SK-N-SH treated with all-trans-retinoic acid at 6 μM for 48 hours (cell line): ENCODE results near the gene OSBPL9.
"Not testable (repeated sequence)": the region's sequence is repeated elsewhere in the genome, so short reads cannot be mapped to it uniquely, and the experiment has no call there.

Experiments
- ARNTL ChIP-seq: fragments of 450-650 bp; formaldehyde crosslinking; IDR thresholded peaks from 2 replicates; pipeline ENCODE4 v1.5.0; 2020; ENCODE audit warnings: low read depth, mild to moderate bottlenecking, moderate library complexity, borderline replicate concordance
- BACH2 ChIP-seq: fragments of 250-450 bp; sonication (Bioruptor Pico); IDR thresholded peaks from 2 replicates; pipeline ENCODE4 v1.9.0; 2021; ENCODE audit warnings: mild to moderate bottlenecking, borderline replicate concordance
- PATZ1 ChIP-seq: fragments of 250-450 bp; sonication (Bioruptor Pico); IDR thresholded peaks from 2 replicates; pipeline ENCODE4 v1.8.0; 2020; ENCODE audit warnings: mild to moderate bottlenecking, moderate library complexity, borderline replicate concordance
- ZFP3 ChIP-seq: fragments of 250-450 bp; sonication (Bioruptor Pico); IDR thresholded peaks from 2 replicates; pipeline ENCODE4 v1.5.0; 2020; ENCODE audit warnings: mild to moderate bottlenecking, moderate library complexity
- ZFP30 ChIP-seq: fragments of 450-650 bp; formaldehyde crosslinking; IDR thresholded peaks from 2 replicates; pipeline ENCODE4 v1.5.0; 2022; ENCODE audit warnings: mild to moderate bottlenecking, moderate library complexity
- ZNF70 ChIP-seq: fragments of 450-650 bp; formaldehyde crosslinking; IDR thresholded peaks from 2 replicates; pipeline ENCODE4 v1.5.0; 2020; ENCODE audit warnings: mild to moderate bottlenecking, moderate library complexity
- ZNF8 ChIP-seq: fragments of 450-650 bp; formaldehyde crosslinking; IDR thresholded peaks from 2 replicates; pipeline ENCODE4 v1.5.0; 2020; ENCODE audit warnings: mild to moderate bottlenecking, moderate library complexity
- TF ChIP-seq, protein P1 (sequence below): fragments of 250-450 bp; sonication (Bioruptor Pico); IDR thresholded peaks from 2 replicates; pipeline ENCODE4 v1.5.1; 2021; ENCODE audit warnings: mild to moderate bottlenecking, moderate library complexity

DNA sequence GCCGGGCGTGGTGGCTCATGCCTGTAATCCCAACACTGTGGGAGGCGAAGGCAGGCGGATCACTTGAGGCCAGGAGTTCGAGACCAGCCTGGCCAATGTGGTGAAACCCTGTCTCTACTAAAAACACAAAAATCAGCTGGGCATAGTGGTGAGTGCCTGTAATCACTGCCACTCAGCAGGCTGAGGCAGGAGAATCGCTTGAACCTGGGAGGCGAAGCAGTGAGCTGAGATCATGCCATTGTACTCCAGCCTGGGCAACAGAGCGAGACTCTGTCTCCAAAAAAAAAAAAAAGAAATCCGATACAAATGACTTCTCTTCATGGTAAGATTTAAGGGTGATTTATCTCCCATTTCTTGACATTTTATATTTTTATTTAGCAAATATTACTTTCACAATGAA is 202.1 kb downstream of the OSBPL9 start:
- TF ChIP-seq, protein P1, sequence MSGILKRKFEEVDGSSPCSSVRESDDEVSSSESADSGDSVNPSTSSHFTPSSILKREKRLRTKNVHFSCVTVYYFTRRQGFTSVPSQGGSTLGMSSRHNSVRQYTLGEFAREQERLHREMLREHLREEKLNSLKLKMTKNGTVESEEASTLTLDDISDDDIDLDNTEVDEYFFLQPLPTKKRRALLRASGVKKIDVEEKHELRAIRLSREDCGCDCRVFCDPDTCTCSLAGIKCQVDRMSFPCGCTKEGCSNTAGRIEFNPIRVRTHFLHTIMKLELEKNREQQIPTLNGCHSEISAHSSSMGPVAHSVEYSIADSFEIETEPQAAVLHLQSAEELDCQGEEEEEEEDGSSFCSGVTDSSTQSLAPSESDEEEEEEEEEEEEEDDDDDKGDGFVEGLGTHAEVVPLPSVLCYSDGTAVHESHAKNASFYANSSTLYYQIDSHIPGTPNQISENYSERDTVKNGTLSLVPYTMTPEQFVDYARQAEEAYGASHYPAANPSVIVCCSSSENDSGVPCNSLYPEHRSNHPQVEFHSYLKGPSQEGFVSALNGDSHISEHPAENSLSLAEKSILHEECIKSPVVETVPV (CRISPR knock-in tag), result not testable (repeated sequence)
- TF ChIP-seq ARNTL (CRISPR knock-in tag); ZFP30 (CRISPR knock-in tag); ZFP3 (CRISPR knock-in tag); ZNF70 (CRISPR knock-in tag); ZNF8; PATZ1; BACH2: not testable (repeated sequence)
